ENCODE measurements around the gene PTPRG. TPM values are rescaled to one million over a fixed set of nuclear protein-coding genes. Genes with fewer than 3 reads are reported as not detected.
A peak's percentile ranks its signal among the peaks of the same experiment; 100 is the strongest.

PTPRG gene
- total RNA-seq, 1 donor, result 148 TPM

GRCh38 chr3:62192891-62193290 is 631.5 kb downstream of the PTPRG start:
- Histone ChIP-seq H4K20me1 (ENCODE audit: insufficient read depth, low read length) (no peaks in the 10 kb centered on the region), H3K36me3 (ENCODE audit: insufficient read depth, low read length) (no peaks in the 10 kb centered on the region), H3K27ac (ENCODE audit: low read depth, low read length) (no peak overlapping the region), H3K9me3 (ENCODE audit: low read depth, low read length) (no peaks in the 10 kb centered on the region), H3K79me2 (ENCODE audit: insufficient read depth, low read length) (no peaks in the 10 kb centered on the region), H2AFZ (ENCODE audit: low read length) (no peak overlapping the region), H3K4me2 (ENCODE audit: insufficient read depth, low read length) (no peak overlapping the region), H3K4me3 (ENCODE audit: insufficient read depth, low read length) (no peak overlapping the region), H3K27me3 (ENCODE audit: insufficient read depth, low read length) (no peaks in the 10 kb centered on the region), H3K4me1 (ENCODE audit: insufficient read depth, low read length) (no peaks in the 10 kb centered on the region)
- TF ChIP-seq CTCF (IDR thresholded peaks at IDR 0.05; ENCODE audit: extremely low read depth, low read depth, low read length), result no peak
- no peak for DNase-seq (ENCODE audit: insufficient read length, low spot score, missing footprints)

GRCh38 chr3:62193586-62194345 is 632.4 kb downstream of the PTPRG start:
- Histone ChIP-seq H2AFZ (ENCODE audit: low read length) (no peak overlapping the region), H3K79me2 (ENCODE audit: insufficient read depth, low read length) (no peaks in the 10 kb centered on the region), H4K20me1 (ENCODE audit: insufficient read depth, low read length) (no peaks in the 10 kb centered on the region), H3K27ac (ENCODE audit: low read depth, low read length) (no peak overlapping the region), H3K9me3 (ENCODE audit: low read depth, low read length) (no peaks in the 10 kb centered on the region), H3K4me1 (ENCODE audit: insufficient read depth, low read length) (no peaks in the 10 kb centered on the region), H3K4me2 (ENCODE audit: insufficient read depth, low read length) (no peak overlapping the region), H3K36me3 (ENCODE audit: insufficient read depth, low read length) (no peaks in the 10 kb centered on the region), H3K27me3 (ENCODE audit: insufficient read depth, low read length) (no peaks in the 10 kb centered on the region), H3K4me3 (ENCODE audit: insufficient read depth, low read length) (no peak overlapping the region)
- DNase-seq (ENCODE audit: insufficient read length, low spot score, missing footprints), result no peak
- no peak for TF ChIP-seq CTCF (IDR thresholded peaks at IDR 0.05; ENCODE audit: extremely low read depth, low read depth, low read length)

GRCh38 chr3:62197350-62198012 is 636.1 kb downstream of the PTPRG start:
- Histone ChIP-seq H3K4me3 (ENCODE audit: insufficient read depth, low read length) (no peak overlapping the region), H3K27ac (ENCODE audit: low read depth, low read length) (no peak overlapping the region), H4K20me1 (ENCODE audit: insufficient read depth, low read length) (no peaks in the 10 kb centered on the region), H3K36me3 (ENCODE audit: insufficient read depth, low read length) (no peaks in the 10 kb centered on the region), H2AFZ (ENCODE audit: low read length) (no peak overlapping the region), H3K4me1 (ENCODE audit: insufficient read depth, low read length) (no peaks in the 10 kb centered on the region), H3K9me3 (ENCODE audit: low read depth, low read length) (no peaks in the 10 kb centered on the region), H3K27me3 (ENCODE audit: insufficient read depth, low read length) (no peaks in the 10 kb centered on the region), H3K79me2 (ENCODE audit: insufficient read depth, low read length) (no peaks in the 10 kb centered on the region), H3K4me2 (ENCODE audit: insufficient read depth, low read length) (no peak overlapping the region)
- TF ChIP-seq CTCF (IDR thresholded peaks at IDR 0.05; ENCODE audit: extremely low read depth, low read depth, low read length), result no peak
- peak; percentile 30 for DNase-seq (ENCODE audit: insufficient read length, low spot score, missing footprints)

- H3K4me1 ChIP-seq (ENCODE audit: insufficient read depth, low read length), result no peaks in the 10 kb centered on the region
- no peaks in the 10 kb centered on the region for H3K36me3 ChIP-seq (ENCODE audit: insufficient read depth, low read length)
- no peak for TF ChIP-seq CTCF (IDR thresholded peaks at IDR 0.05; ENCODE audit: extremely low read depth, low read depth, low read length)
- no peaks in the 10 kb centered on the region for H3K9me3 ChIP-seq (ENCODE audit: low read depth, low read length)
- H2AFZ ChIP-seq (ENCODE audit: low read length), result no peak overlapping the region
- H4K20me1 ChIP-seq (ENCODE audit: insufficient read depth, low read length), result no peaks in the 10 kb centered on the region
- H3K4me3 ChIP-seq (ENCODE audit: insufficient read depth, low read length), result no peak overlapping the region
- no peak overlapping the region for H3K27ac ChIP-seq (ENCODE audit: low read depth, low read length)
- no peaks in the 10 kb centered on the region for H3K27me3 ChIP-seq (ENCODE audit: insufficient read depth, low read length)
- no peak overlapping the region for H3K4me2 ChIP-seq (ENCODE audit: insufficient read depth, low read length)
- no peak for DNase-seq (ENCODE audit: insufficient read length, low spot score, missing footprints)
- H3K79me2 ChIP-seq (ENCODE audit: insufficient read depth, low read length), result no peaks in the 10 kb centered on the region
Measured at GRCh38 chr3:62199126-62199525, 637.8 kb downstream of the PTPRG start.

All from osteoblast (primary cell).